HG03354 (cell line): ENCODE results near the gene NOP58.
"Not testable (repeated sequence)": the region's sequence is repeated elsewhere in the genome, so short reads cannot be mapped to it uniquely, and the experiment has no call there.

ENCODE experiments used
- ATAC-seq: cut with Tn5 transposase; IDR thresholded peaks from one replicate; pipeline ENCODE4 v1.9.1; 2021; ENCODE audit warnings: mild to moderate bottlenecking; ENCODE audit not compliant: unreplicated experiment, poor library complexity, severe bottlenecking

NOP58 gene

DNA sequence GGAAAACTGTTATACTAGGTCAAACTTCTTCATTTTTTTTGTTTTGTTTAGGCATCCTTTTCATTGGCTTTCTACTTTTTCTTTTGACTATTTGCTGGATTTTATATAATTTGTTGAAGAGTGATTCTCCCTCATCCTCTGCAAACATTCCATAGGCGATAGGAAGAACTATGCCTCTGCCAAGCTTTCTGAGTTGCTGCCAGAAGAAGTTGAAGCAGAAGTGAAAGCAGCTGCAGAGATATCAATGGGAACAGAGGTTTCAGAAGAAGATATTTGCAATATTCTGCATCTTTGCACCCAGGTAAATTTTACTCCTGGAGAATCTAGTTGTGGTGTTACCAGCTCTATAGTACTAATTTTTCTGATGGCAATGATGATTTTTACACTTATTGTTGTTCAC is 25.4 kb downstream of the NOP58 start:
- no peak for ATAC-seq

DNA sequence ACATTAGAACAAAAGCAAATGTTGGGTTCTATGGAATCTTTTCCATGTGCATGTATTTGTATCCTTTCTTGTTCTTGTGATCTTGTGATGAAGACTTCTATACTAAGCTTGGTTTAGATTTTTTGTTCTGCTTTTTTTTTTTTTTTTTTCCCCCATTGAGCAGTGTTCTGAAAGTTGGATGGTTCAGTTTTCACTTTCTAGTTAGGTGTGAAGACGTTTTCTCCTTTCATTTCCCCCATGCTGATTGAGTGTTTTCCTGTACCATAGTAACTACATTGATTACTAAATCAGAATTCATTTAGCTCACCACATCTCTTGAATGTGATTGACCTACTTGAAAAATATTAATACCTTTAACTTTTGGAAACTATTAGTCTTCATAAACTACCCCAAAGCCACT is 34.1 kb downstream of the NOP58 start:
- ATAC-seq: peak; percentile 89

GRCh38 chr2:202306034-202306433 is 40.5 kb downstream of the NOP58 start:
- ATAC-seq: no peak

DNA sequence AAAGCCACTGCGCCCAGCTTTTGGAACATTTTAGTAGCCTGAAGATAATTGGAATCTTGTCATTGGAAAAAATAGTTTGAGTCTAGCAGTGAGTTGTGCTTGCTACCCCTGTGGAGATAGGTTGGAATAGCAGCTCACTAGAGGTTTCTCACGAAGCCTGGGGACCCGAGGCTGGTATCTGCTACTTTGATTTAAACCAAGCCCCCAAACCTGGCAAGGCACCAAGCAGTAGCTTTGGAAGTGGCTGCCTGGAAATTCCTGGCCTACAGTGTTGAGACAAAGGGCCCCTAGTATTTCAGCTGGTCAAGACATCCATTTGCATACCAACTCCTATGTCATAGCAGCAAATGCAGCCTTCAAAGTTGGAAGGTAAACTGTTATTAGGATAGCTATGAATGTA is 42.1 kb downstream of the NOP58 start:
- no peak for ATAC-seq

DNA sequence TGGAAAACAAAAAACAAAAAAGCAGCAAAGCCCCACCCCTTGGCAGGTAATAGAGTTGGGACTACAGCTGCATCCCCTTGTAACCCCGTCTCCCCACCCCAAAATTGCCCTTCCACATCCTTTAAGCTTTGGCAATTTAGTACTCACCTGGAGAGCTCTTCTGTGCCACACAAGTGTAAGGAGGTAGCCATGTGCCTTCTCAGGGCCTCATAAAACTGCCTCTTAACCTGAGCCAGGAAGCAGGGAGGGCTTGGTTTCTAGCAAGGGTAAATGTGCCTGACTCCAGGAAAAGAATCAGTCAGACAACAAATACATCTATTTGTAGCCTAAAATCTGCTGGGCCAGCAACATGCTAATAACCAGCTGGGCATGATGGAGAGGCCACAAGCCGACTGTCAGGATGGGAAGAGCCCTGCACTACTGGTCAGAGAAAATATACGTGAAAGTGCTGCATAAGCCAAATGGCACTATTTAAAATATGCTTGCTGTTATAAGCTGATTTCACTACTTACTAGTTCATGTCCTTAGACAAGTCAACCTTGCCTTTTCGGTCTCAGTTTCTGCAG is 46.3 kb downstream of the NOP58 start:
- no peak for ATAC-seq

- no peak for ATAC-seq
Observed at GRCh38 chr2:202314116-202314515, 48.6 kb downstream of the NOP58 start.

- no peak for ATAC-seq
Observed at GRCh38 chr2:202317080-202317857, 51.7 kb downstream of the NOP58 start.

DNA sequence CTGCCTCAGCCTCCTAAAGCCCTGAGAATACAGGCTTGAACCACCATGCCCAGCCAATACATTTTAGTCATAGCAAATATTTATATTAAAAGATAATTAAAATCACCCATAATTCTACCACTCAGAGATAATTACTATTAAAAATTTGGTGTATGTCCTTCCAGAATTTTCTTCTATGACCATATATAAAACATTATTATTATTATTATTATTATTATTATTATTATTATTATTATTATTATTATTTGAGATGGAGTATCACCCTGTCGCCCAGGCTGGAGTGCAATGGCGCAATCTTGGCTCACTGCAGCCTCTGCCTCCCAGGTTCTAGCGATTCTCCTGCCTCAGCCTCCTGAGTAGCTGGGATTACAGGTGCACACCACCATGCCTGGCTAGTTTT is 54.8 kb downstream of the NOP58 start:
- ATAC-seq: not testable (repeated sequence)

GRCh38 chr2:202322435-202322834 is 56.9 kb downstream of the NOP58 start:
- ATAC-seq: no peak

- no peak for ATAC-seq
Observed at GRCh38 chr2:202327858-202328257, 62.3 kb downstream of the NOP58 start.

GRCh38 chr2:202335791-202336467 is 70.4 kb downstream of the NOP58 start:
- no peak for ATAC-seq

GRCh38 chr2:202337151-202337550 is 71.6 kb downstream of the NOP58 start:
- ATAC-seq: no peak

GRCh38 chr2:202337706-202338346 is 72.3 kb downstream of the NOP58 start:
- no peak for ATAC-seq

GRCh38 chr2:202339071-202339870 is 73.7 kb downstream of the NOP58 start:
- no peak for ATAC-seq

DNA sequence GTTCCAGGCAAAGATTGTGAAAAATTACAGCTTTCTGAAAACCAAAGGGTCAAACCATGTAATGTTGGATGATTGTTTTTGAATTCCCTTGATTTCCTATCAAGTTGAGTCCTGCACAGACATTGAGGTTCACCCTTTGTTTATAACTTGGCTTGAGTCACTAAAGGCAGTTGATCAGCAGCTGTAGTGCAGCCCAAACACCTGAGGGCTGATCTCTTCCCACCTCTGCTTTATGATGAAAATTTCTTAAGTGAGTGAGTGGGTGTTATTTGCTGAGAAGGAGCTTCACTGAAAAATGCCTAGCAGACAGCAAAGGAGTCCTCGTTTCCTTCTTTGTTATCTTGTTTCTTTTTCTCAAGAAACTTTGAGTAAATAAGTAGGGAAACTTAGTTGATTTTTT is 78.6 kb downstream of the NOP58 start:
- no peak for ATAC-seq

GRCh38 chr2:202346180-202346579 is 80.6 kb downstream of the NOP58 start:
- no peak for ATAC-seq
